ENCODE results near the gene PC.

- no peak for TF ChIP-seq TCF12 (IDR thresholded peaks at IDR 0.05)
- TF ChIP-seq POLR2AphosphoS5 (IDR thresholded peaks at IDR 0.05; ENCODE audit: low read depth, low read length): no peak
- no peak for TF ChIP-seq ZBTB33 (IDR thresholded peaks at IDR 0.05; ENCODE audit: borderline replicate concordance, low read depth)
- no peak for TF ChIP-seq USF2 (IDR thresholded peaks at IDR 0.05; ENCODE audit: borderline replicate concordance, low read depth, low read length)
- TF ChIP-seq CTCF (IDR thresholded peaks at IDR 0.05): no peak
- TF ChIP-seq EP300 (IDR thresholded peaks at IDR 0.05; ENCODE audit: borderline replicate concordance in 1 of 2, low read depth in 1 of 2, low read length in 1 of 2): no peak
- TF ChIP-seq TEAD4 (IDR thresholded peaks at IDR 0.05; ENCODE audit: borderline replicate concordance, insufficient read depth): no peak
- TF ChIP-seq FOXJ3 (CRISPR knock-in tag; IDR thresholded peaks at IDR 0.05): no peak
- TF ChIP-seq GABPA (IDR thresholded peaks at IDR 0.05; ENCODE audit: low read depth): no peak
- no peak for TF ChIP-seq MAX (IDR thresholded peaks at IDR 0.05; ENCODE audit: low read depth)
- no peak for TF ChIP-seq TAF1 (IDR thresholded peaks at IDR 0.05; ENCODE audit: borderline replicate concordance, low read depth, low read length)
These were observed 47.5 kb downstream of the PC start for GRCh38 chr11:66910669-66911068.

Data from SK-N-SH (cell line).